ENCODE measurements around the gene CLDN1.

- TF ChIP-seq CTCF (IDR thresholded peaks at IDR 0.05) (no peak), POLR2AphosphoS5 (IDR thresholded peaks at IDR 0.05) (no peak), POLR2A (IDR thresholded peaks at IDR 0.05) (no peak)
Measured at GRCh38 chr3:190299969-190300368, 22.3 kb downstream of the CLDN1 start.
